Ammon's horn (tissue), 1 donor: ENCODE data around the gene SERPINA10.
"Not testable (repeated sequence)": the region's sequence is repeated elsewhere in the genome, so short reads cannot be mapped to it uniquely, and the experiment has no call there.

Source experiments
- DNase-seq: peaks from one replicate; pipeline ENCODE4 v3.0.0-alpha.2; 2016; ENCODE audit warnings: low spot score

SERPINA10 gene

DNA sequence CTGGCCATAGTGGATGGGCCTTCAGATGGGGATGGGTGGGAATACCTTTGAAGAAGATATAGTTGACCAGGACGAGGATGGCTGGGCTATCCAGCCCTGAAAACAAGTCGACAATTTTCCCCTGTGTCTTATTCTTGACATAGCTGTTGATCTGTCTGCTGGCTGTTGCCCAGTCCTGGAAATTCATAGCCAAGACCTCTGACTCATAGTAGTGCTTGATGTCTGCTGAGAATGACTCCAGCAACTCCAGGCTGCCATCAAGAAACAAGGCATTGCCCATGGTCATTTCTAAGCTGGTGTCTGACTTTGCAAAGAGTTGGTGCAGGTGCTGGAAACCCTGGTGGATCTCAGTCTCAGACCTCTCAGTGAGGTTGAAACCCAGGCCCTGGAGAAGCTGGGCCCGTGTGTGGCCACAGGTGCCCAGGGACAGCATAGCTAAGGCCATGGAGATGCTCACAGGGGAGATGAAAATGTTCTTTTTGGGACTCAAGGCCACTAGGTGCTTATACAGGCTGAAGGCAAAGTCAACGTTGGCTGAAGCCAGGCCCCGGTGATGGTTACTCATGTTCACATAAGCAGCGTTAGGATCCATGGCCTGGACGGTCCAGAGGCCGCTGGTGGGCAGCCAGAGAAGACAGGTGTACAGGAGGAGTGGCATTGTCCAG is 21.1 kb upstream of the SERPINA10 start:
- no peak for DNase-seq

DNA sequence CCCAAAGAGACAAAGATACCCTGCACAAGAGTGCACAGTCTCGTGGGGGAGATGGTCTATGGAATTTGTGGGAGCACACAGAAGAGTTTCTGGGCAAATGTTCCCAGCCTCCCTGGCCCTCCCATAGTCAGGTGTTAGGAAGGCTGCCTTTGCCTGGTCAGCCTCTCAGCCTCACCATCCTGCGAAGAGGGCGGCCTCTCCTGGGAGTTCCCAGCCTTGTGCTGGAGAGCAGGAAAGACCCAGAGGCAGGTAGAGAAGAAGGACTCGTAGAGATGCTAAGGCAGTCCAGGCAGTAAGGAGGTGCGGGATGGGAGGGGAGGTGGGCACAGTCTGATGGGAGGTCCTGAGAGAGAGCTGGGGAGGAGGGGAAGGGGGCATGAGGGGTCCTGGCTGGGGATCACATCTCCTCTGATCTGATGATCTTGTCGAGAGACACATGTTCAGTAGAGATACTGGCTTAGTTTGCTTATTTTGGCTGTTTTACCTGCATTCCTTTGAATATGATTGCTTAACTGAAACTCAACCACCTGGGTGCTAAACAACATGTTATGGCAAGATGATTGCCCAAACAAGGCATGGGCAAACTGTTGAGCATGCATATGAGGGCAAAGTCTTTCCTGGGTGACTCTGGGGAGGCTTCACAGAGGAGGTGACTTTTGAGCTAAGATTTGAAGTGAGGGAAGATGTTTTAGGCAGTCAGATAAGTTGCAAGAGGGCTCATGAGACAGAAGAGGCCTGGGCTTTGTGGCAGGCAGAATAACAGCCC is 19.6 kb upstream of the SERPINA10 start:
- no peak for DNase-seq

DNA sequence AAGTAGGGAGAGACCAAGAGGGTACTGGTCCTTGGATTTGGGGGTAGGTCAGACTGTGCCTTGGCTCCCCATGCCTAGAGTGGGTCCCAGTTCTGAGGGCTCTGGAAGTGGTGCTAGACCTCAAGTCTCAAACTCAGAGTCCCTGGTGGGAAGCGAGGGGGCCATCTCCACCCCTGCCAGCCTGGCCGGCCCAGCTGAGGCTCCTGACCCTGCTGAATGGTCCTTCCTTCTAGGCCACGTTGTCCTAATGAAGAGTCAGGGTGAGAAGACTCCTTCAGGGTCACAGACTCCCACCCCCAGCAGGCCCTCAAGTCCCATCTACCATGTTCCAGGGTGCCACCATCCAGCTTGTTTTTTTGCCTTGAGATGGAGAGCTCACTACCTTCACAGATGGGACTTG is 17.2 kb upstream of the SERPINA10 start:
- DNase-seq = no peak

DNA sequence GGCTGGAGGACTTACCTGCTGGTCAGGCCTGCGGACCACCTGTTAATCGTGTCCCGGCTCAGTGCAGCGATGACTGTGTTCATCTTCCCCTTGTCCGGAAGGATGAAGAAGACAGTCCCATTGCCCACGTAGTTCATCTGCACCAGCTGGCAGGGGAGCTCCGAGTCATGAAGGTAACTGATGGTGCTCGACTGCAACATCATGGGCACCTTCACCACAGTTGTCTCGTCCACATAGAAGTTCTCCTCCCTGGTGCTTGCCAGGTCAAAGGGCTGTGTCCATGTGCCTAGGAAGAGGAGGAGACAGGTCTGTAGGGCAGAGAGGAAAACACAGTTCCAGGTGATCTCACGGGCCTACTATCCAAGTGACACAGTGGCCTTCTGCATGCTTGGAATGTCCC is 16.7 kb upstream of the SERPINA10 start:
- DNase-seq = no peak

DNA sequence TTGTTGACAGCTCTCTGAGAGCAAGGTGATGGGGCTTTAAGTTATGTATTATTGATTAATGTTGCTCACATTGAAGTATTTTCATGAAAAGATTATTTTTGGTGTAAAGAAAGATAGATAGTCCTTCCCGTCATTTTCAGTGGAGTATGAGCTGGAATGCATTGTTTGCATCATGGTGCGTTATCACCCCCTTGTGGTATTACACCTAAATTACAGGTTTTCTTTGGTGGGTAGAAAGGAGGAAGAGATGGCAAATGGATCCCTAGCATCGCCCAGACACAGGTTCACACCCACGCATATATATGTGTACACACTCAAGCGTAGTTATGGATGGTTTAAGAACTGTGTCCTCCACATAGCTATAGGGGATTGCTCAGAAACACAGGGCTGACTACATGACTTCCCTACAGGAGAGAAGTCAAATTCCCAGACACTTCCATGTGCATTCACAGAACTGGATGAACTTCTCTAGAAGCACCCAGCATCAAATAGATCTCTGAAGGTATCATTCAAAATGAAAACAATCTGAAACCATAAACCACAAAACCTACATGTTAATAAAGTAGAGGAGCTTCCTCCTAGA is 14.4 kb upstream of the SERPINA10 start:
- DNase-seq = no peak

DNA sequence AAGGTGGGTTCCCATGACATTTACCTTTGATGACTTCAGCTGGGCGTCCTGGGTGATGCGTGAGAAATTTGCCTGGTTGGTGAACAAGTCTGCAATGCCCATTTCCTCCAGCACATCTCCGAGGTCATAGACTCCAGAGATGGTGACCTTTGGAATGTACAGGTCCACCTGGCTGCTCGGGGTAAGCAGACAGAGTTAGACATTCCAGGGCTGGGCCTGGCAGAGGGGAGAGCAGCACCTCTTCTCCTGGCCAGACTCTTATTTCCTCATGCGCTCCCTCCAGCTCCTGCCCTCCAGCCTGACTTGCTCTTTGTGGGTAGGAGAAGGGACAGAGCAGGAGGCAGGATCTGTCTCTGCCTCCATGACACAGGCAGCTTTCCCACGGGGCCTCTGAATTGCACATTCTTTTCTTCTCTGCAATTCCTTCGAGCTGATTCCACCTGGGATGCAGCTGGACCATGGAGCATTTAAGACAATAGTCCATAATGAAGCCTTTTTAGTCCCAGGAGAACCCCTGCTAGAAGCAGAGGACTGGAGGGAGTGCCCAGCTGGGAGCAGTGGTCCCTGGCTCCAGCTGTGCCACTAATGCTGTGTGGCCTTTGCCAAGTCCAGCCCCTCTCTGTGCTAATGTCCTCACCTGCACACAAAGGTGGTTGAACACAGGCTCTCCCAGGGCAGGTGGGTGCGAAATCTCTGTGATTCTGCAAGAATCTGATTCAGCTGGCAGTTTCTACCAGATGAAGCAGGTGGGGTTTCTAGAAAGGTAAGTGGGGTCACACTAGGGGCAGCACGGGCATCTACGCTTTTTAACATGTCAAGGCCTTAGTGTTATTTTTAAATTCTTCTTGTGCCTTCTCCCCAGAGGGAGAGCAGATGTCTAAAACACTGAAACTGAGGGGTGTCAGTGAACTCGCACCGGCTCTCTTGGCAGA is 13.2 kb upstream of the SERPINA10 start:
- DNase-seq = no peak

DNA sequence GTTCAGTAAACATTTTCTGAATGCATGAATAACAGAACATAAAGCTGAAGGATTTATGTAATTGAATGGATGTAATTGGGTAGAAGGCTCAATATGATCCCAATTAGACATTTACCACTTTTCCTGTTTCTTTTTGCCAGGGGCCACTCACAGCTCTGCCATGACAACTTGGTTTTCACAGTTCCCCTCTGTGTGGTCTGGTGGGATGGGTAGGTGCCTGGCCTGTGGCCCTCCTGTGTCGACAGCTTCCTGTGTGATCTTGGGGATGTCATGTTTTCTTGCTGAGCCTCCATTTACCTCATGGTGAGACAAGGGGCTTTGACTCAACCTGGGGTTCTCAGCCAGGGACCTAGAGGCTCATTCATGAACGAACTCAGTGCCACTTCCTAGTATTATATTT is 12.6 kb upstream of the SERPINA10 start:
- DNase-seq = no peak

DNA sequence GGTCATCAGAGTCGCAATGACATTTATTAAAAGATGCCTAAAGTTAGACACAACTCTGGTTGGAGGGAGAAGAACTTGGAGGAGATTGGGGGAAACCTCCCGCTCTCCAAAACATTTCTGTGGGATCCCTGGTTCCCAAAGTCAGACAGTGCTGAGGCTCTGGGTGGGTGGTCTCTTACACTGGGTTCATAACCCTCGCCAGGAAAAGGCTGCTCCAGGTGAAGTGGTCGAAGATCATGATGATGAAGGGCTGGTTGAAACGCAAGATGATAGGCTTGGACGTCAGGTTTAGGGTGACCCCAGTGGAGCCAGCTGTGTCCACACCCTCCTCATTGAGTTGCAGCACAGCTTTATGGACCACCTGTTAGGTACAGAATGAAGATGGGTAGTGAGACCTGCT is 11.2 kb upstream of the SERPINA10 start:
- no peak for DNase-seq

DNA sequence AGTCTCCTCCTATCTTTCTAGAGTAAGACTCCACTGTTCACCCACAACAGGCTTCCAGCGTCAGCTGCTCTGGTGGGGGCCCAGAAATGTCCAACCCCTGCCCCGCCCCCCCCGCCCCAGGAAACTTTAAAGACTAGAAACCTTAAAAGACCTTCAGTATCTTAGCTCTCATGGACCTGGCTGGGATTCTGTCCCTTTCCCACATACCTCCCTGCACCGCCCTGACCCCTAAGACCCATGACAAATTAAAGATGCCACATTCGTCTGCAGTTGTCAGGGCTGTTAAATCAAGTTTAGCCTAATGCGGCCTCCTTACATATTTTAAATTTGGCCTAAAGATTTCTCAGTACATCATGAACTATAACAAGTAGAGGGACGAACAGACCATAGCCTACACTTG is 10.0 kb upstream of the SERPINA10 start:
- no peak for DNase-seq

DNA sequence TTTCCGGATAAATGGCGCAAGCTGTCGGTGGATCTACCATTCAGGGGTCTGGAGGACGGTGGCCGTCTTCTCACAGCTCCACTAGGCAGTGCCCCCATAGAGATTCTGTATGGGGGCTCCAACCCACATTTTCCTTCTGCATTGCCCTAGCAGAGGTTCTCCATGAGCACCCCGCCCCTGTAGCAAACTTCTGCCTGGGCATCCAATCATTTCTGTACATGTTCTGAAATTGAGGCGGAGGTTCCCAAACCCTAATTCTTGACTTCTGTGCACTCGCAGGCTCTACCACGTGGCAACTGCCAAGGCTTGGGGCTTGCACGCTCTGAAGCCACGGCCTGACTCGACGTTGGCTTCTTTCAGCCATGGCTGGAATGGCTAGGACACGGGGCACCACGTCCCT is 5.1 kb upstream of the SERPINA10 start:
- no peak for DNase-seq

DNA sequence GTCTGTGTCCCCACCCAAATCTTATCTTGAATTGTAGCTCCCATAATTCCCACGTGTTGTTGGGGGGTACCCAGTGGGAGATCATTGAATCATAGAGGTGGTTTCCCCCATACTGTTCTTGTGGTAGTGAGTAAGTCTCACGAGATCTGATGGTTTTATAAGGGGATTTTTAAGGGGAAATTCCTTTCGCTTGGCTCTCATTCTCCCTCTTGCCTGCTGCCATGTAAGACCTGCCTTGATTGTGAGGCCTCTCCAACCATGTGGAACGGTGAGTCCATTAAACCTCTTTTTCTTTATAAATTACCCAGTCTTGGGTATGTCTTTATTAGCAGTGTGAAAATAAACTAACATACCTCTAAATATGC is 3.1 kb upstream of the SERPINA10 start:
- DNase-seq = not testable (repeated sequence)

DNA sequence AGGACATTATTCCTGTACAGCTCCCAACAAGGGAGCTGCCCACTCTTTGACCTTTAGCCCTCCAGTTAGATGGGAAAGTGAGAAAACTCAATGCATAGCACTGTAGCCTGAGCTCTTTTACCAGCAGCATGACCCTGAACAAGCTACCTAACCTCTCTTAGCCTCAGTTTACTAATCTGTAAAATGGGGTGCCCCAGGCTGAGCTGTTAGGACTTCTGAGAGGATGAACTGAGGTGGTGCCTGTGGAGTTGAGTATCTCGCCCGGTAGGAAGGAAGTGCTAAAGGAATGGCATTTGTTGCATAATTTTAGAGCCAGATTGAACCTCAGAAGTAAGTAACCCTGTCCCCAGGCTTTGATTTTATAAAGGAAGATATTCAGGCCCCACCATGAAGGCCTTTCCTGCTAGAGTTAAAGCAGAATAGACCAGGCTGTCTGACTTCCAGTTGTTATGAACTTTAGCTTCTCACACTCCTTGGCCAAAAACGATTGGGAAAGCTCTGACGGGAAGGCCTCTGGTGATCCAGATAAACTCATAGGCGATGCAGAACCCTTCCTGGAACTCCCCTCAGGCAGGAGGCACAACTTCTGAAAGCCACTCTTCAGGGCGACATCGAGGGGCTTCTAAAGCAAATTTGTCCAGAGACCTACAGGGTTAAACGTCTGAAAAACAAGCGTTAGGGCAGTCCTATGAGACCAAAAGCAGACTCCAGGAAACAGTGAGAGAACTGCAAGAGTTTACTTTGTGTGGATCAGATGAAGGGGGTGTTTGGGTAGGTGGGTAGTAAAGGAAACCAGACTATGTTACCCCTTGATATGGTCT is 2.5 kb upstream of the SERPINA10 start:
- DNase-seq = no peak

DNA sequence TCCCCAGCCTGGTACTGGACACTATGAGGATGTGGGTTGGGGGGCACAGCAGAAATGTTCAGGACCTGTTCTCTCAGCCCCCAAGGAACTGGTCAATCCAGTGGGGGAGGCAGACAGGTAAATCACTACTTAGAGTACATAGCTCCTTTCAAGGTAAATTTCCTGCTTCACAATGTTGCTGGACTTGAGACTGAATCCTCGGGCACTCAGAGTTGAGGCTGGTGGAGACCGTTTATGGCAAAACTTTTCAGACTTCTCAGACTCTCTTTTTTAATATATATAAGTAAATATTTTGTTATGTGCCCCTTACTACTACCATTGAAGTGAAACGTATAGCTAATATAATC is 483 bp upstream of the SERPINA10 start:
- DNase-seq = no peak

DNA sequence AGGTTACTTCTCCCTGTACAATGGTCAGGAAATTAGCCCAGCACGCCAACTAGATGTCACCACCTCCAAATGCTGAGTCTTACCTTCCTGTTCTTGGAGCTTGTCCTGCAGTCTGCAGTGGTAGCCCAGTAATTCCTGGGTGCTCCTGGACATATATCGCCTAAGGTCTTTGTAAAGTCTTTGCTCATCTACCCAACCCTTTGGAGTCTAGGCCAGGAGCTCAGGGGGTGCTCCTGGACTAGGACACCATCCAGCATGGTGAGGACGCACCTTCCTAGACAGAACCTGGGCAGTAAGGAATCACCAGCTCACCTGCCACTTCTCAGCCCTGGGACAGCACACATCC is 569 bp downstream of the SERPINA10 start:
- DNase-seq = no peak

DNA sequence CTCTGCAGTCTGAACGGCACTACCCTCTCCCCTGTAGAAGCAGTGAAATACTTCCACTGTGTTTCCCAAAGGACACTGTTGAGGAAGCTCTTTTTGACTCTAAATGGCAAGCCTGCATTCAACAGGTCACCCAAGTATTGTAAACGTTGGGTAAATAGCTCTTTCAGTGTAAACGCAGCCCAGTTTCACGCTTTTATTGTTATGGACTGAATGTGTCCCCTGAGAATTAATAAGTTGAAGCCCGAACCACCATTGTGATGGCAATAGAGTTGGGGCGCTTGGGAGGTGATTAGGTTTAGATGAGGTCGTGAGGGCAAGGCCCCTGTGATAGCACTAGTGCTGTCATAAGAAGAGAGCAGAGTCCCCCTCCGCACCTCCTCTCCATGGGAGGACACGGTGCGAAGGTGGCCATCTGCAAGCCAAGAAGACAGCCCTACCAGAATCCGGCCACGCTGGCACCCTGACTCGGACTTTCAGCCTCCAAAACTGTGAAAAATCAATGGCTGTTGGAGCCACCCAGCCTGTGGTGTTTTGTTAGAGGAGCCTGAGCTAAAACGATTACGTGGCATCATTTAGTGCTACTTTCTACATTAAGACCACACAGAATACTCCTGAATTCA is 1.1 kb downstream of the SERPINA10 start:
- no peak for DNase-seq

DNA sequence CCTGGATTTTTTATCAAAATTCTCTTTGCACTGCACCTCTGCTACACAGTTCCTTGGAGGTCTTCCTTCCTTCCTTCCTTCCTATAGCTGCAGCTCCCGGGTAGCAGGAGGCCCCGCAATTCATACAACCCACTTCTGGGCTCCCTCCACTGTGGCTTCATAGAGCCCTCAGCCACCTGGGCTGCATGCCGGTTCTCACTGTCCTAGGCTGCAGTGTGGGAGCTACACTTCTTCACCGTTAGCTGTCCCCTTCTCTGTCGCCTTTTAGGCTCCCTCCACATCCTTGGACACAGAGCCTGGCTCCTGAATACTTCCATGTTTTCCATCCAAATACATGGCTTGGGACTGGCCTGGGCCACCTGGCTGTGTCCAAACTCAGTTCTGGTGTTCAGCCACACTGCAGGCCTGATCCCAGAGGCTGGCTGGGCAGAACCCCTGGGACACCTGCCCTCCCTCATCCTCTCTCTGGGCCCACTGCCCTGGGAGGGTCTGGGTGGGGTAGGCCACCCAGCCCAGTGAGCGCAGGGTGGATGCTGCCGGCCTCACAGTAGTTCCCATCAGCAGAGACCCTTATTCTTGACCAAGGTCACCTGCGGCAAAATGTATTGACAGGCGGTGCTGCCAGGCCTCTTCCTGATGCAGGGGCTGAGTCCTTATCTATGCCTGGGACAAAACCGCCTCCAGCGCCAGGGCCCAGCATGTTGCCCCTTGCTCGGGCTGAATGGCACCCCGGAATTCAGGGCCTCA is 1.7 kb downstream of the SERPINA10 start:
- DNase-seq = no peak

DNA sequence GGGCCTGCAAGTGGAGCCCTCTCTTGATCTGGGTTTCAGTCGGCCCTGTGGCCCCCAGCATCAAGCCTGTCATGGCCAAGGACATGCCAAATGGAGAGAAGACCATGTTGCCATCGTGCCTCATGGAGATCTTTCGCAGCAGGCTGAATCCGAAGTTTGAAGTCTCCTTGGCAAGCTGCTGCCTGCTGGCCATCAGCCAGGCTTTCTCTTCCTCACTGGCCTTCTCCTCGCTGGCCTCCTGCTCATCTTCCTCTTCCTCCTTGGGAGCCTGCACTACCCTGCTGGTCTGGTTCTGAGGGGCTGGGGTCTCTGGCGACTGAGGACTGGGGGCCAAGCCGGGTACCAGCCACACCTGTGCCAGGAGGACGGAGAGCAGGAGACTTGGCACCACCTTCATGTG is 2.9 kb downstream of the SERPINA10 start:
- no peak for DNase-seq

DNA sequence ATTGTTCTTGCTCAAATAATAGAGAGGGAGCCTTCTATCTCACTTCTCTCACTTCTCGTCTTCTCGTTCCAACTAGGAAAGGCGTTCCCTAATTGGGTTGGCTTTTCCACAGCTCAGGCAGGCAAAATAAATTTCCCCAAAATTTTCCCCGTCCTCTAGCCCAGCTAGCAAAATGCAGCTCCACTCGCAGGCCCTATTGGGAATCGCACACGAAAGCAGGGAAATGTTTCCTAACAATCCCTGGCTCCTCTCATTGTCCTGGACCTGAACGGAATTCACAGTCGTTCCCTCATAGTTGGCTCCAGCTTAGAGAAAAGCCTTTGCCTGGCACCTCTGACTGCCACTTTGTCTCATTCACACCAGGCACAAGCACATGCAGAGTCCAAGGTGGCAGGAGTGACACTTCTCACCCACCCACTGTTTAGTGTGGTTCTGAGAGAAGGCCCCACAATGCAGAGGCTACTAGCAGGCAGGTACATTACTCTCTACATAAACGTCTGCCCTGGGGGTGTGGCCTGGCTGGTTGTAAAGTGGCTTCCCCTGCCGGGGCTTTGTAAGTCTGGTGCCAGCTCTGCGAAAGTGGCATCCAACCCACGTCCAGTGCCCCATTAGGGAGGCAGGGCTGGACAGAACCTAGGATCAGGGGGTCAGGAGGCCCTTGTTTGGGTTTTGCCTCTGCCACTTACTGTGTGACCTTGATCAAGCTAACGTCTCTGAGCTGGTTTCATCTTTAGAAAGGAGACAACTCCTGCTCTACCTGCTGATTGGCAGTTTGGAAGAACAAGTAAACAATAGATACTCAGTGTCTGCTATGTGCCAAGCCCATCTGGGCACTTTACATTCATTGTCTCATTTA is 4.2 kb downstream of the SERPINA10 start:
- DNase-seq = no peak

DNA sequence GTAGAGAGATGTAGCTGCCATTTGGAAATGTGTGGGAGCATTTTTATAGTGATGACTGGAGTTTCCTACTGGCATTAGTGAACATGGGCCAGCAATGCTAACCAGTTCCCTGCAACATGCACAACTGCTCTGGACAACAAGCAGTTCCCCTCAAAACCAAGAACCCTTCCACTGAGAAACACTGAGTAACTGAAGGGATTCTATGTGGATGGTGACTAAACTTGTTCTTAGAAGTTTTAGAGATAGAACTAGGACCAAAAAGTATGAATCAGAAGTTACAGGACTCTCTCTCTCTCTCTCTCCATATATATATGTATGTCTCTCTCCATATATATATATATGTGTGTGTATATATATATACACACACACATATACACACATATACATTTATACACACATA is 7.9 kb downstream of the SERPINA10 start:
- DNase-seq = no peak

DNA sequence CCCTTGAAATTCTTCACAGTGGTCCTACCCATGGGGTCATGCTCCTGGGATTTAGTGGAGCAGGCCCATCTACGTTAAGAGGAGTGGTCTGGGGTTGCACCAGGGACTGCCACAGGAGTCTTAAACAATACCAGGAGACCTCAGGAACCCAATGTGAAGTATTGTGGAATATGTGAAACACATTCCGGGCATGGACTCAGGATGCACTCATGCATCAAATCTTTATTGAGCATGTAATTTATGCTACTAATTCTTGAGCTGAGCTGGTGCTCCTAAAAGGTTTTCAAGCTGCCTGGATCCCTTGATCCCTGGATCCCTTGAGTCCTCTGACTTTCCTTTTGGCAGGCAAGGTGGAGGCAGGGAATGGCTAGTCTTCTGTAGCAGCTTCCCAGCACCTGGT is 8.8 kb downstream of the SERPINA10 start:
- no peak for DNase-seq
